ENCODE data around the gene CTXN1. TPM values are rescaled to one million over a fixed set of nuclear protein-coding genes. Genes with fewer than 3 reads are reported as not detected.

CTXN1 gene
- polyA plus RNA-seq, 1 of the 3 experiments (the other 2 are of a cell fraction) = 53.8 TPM

- no peak for DNase-seq
- Histone ChIP-seq H3K9me2 (no peaks in the 10 kb centered on the region), H3K27ac (ENCODE audit: low read depth in 2 of 2, low read length in 1 of 2) (no peak overlapping the region), H3K27me3 (ENCODE audit: insufficient read depth) (no peaks in the 10 kb centered on the region; the same call in 1 of the 2 replicates), H3K36me3 (replicated peaks in 1 of 2; ENCODE audit: control insufficient read depth in 1 of 2, insufficient read depth in 2 of 2, low read length in 1 of 2) (no peaks in the 10 kb centered on the region), H3K4me3 (ENCODE audit: low read depth in 2 of 2, low read length in 1 of 2) (no peak overlapping the region), H3K9me3 (no peaks in the 10 kb centered on the region), H3F3A (replicated peaks; ENCODE audit: insufficient read depth) (no peaks in the 10 kb centered on the region), H3K79me2 (ENCODE audit: insufficient read depth) (no peaks in the 10 kb centered on the region), H4K20me1 (ENCODE audit: insufficient read depth) (no peaks in the 10 kb centered on the region), H2AFZ (ENCODE audit: low read depth) (no peak overlapping the region), H3K4me1 (ENCODE audit: control insufficient read depth in 1 of 2, insufficient read depth in 2 of 2, low read depth in 1 of 2, low read length in 1 of 2) (no peaks in the 10 kb centered on the region), H3K4me2 (no peak overlapping the region), H3K9ac (no peak overlapping the region)
- CTCF ChIA-PET = no interaction called here
- no peak for TF ChIP-seq ELF1 (IDR thresholded peaks at IDR 0.05)
- TF ChIP-seq JUND (IDR thresholded peaks at IDR 0.05) = no peak
- TF ChIP-seq SMC3 (IDR thresholded peaks at IDR 0.05; ENCODE audit: low read depth, low read length) = no peak
- no peak for TF ChIP-seq RAD21 (IDR thresholded peaks at IDR 0.05; ENCODE audit: low read length)
- no peak for TF ChIP-seq SIN3A (IDR thresholded peaks at IDR 0.05; ENCODE audit: borderline replicate concordance, low read depth, low read length)
- TF ChIP-seq FOXM1 (IDR thresholded peaks at IDR 0.05; ENCODE audit: low read depth) = no peak
- TF ChIP-seq FOSL2 (IDR thresholded peaks at IDR 0.05; ENCODE audit: borderline replicate concordance, low read depth) = no peak
- TF ChIP-seq EP300 (IDR thresholded peaks at IDR 0.05; ENCODE audit: borderline replicate concordance in 1 of 2, low read depth in 1 of 2, low read length in 1 of 2) = no peak
- no peak for TF ChIP-seq GABPA (IDR thresholded peaks at IDR 0.05; ENCODE audit: low read depth)
- no peak for TF ChIP-seq MEF2A (IDR thresholded peaks at IDR 0.05; ENCODE audit: borderline replicate concordance, low read depth)
- no peak for TF ChIP-seq TAF1 (IDR thresholded peaks at IDR 0.05; ENCODE audit: borderline replicate concordance, low read depth, low read length)
- no peak for TF ChIP-seq PBX3 (IDR thresholded peaks at IDR 0.05)
- TF ChIP-seq RCOR1 (IDR thresholded peaks at IDR 0.05; ENCODE audit: low read length) = no peak
- no peak for TF ChIP-seq FOXJ3 (CRISPR knock-in tag; IDR thresholded peaks at IDR 0.05)
- TF ChIP-seq, protein P1, sequence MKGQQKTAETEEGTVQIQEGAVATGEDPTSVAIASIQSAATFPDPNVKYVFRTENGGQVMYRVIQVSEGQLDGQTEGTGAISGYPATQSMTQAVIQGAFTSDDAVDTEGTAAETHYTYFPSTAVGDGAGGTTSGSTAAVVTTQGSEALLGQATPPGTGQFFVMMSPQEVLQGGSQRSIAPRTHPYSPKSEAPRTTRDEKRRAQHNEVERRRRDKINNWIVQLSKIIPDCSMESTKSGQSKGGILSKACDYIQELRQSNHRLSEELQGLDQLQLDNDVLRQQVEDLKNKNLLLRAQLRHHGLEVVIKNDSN (IDR thresholded peaks at IDR 0.05; ENCODE audit: borderline replicate concordance, low read depth) = no peak
- TF ChIP-seq EZH2phosphoT487 (IDR thresholded peaks at IDR 0.05; ENCODE audit: borderline replicate concordance, low read depth) = no peak
- TF ChIP-seq CHD2 (IDR thresholded peaks at IDR 0.05; ENCODE audit: low read length, partially characterized antibody) = no peak
- no peak for TF ChIP-seq POLR2AphosphoS5 (IDR thresholded peaks at IDR 0.05; ENCODE audit: low read depth, low read length)
- no peak for TF ChIP-seq REST (IDR thresholded peaks at IDR 0.05; ENCODE audit: low read depth, low read length)
- POLR2A ChIA-PET = interaction anchor here (0.7 kb wide), 1 partner anchor 18 kb away, joined by 3 read pairs; no protein-coding TSS in a partner anchor
- WGBS (ENCODE audit: low lambda C conversion rate) = 67% methylated on average over 8 of the region's 8 CpGs
Observed at GRCh38 chr19:7885818-7886217, 40.1 kb downstream of the CTXN1 start.

Measured in SK-N-SH (cell line).